Measurements from ENCODE around the gene SLC6A11. TPM values are rescaled to one million over a fixed set of nuclear protein-coding genes. Genes with fewer than 3 reads are reported as not detected.

The SLC6A11 gene
- total RNA-seq, 1 donor from 2014 or later: 3.2 TPM

DNA sequence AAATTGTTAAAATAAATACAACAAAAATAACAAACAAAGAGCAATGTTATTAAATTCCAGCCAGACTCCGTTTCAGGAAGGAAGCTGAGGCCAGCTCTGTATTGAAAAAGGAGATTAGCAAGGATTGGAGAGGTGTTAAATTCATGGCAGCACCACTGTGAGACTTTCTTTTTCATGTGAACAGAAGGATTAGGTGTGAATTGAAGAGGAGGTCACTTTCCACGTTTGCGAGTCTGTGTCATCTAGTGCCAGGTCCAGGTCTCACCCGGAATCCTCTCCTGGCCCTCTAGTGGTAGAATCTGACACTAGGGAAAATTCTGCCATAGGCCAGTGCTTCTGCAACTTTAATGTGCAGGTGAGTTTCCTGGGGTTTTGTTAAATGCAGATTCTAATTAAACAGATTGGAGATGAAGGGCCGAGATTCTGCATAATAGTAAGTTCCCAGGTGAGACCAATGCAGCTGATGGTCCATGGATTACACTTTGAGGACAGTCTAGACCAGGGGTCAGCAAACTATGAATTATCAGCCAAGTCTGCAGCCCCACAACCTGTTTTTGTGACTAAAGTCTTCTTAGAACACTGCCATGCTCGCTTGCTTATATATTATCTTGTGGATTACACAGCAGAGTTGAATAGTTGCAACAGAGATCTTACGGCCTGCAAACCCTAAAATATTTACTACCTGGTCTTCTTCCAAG, 167.3 kb downstream of the SLC6A11 start:
- DNase-seq (ENCODE audit: low read depth) (peak; percentile 57), FAIRE-seq (peak; percentile 28)
- no peak overlapping the region for H3K4me3 ChIP-seq (ENCODE audit: low read depth, low read length)
- H3K27me3 ChIP-seq (ENCODE audit: control insufficient read depth, insufficient read depth, low read length): peaks cover 18% of the 10 kb centered on the region
- TF ChIP-seq CTCF (IDR thresholded peaks at IDR 0.05; ENCODE audit: insufficient read depth, low read length, severe bottlenecking): peak; percentile 83
- no peaks in the 10 kb centered on the region for H3K36me3 ChIP-seq (ENCODE audit: control insufficient read depth, insufficient read depth, low read length)

GRCh38 chr3:10984371-10984896, 168.4 kb downstream of the SLC6A11 start:
- Histone ChIP-seq H3K36me3 (ENCODE audit: control insufficient read depth, insufficient read depth, low read length) (no peaks in the 10 kb centered on the region), H3K27me3 (ENCODE audit: control insufficient read depth, insufficient read depth, low read length) (peaks cover 20% of the 10 kb centered on the region), H3K4me3 (ENCODE audit: low read depth, low read length) (no peak overlapping the region)
- no peak for DNase-seq (ENCODE audit: low read depth)
- no peak for TF ChIP-seq CTCF (IDR thresholded peaks at IDR 0.05; ENCODE audit: insufficient read depth, low read length, severe bottlenecking)
- no peak for FAIRE-seq

GRCh38 chr3:10985181-10985580, 169.2 kb downstream of the SLC6A11 start:
- H3K4me3 ChIP-seq (ENCODE audit: low read depth, low read length): no peak overlapping the region
- DNase-seq (ENCODE audit: low read depth): no peak
- no peak for FAIRE-seq
- peaks cover 19% of the 10 kb centered on the region for H3K27me3 ChIP-seq (ENCODE audit: control insufficient read depth, insufficient read depth, low read length)
- H3K36me3 ChIP-seq (ENCODE audit: control insufficient read depth, insufficient read depth, low read length): no peaks in the 10 kb centered on the region
- no peak for TF ChIP-seq CTCF (IDR thresholded peaks at IDR 0.05; ENCODE audit: insufficient read depth, low read length, severe bottlenecking)

GRCh38 chr3:10986592-10986991, 170.6 kb downstream of the SLC6A11 start:
- FAIRE-seq (no peak), DNase-seq (ENCODE audit: low read depth) (no peak)
- no peak overlapping the region for H3K4me3 ChIP-seq (ENCODE audit: low read depth, low read length)
- H3K36me3 ChIP-seq (ENCODE audit: control insufficient read depth, insufficient read depth, low read length): no peaks in the 10 kb centered on the region
- no peak for TF ChIP-seq CTCF (IDR thresholded peaks at IDR 0.05; ENCODE audit: insufficient read depth, low read length, severe bottlenecking)
- peaks cover 27% of the 10 kb centered on the region for H3K27me3 ChIP-seq (ENCODE audit: control insufficient read depth, insufficient read depth, low read length)

DNA sequence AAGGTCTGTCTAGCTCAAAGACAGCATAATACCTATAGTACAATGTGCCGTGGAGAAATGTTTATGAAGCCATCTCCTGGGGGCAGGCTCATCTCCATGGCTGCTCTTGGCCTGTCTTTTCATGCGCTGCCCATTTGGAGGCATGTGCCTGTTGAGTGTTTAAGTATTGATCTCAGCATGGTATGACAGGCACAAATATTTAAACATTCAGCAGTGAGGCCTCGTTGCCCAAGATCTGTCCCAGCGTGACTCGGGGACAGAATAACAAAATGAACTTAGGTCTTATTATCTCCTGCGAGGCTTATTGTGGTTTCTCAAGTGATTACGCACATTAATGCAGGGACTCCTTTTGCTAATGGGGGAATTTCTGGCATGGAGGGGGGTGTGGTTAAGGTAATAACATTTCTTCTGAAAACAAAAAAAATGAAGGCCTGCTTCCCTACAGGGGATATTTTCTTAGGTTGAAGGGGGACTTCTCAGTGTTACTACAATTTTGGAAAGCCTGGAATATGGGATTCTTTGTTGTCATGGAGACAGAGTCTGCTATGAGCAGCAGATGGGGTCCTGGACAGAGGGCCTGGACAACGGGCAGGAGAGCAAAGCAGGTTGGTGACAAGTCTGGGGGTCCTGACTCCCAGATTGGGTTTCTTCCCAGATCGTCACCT, 172.1 kb downstream of the SLC6A11 start:
- no peak for TF ChIP-seq CTCF (IDR thresholded peaks at IDR 0.05; ENCODE audit: insufficient read depth, low read length, severe bottlenecking)
- H3K36me3 ChIP-seq (ENCODE audit: control insufficient read depth, insufficient read depth, low read length): no peaks in the 10 kb centered on the region
- DNase-seq (ENCODE audit: low read depth) (no peak), FAIRE-seq (no peak)
- H3K27me3 ChIP-seq (ENCODE audit: control insufficient read depth, insufficient read depth, low read length): peaks cover 33% of the 10 kb centered on the region
- H3K4me3 ChIP-seq (ENCODE audit: low read depth, low read length): no peak overlapping the region
